SU-DHL-6 (cell line): ENCODE data around the gene STC2.

Experiments used
- H2AFZ ChIP-seq: fragments of 200-600 bp; sonication (generic); 2 replicates; pipeline ENCODE4 v1.6.1; 2014; ENCODE audit warnings: low read depth, mild to moderate bottlenecking, moderate library complexity, mixed read lengths, antibody characterized with exemption, low read length; ENCODE audit not compliant: severe bottlenecking
- H3F3A ChIP-seq: fragments of 200-600 bp; shearing (Covaris generic); 2 replicates; pipeline ENCODE4 v1.6.0; 2016; ENCODE audit warnings: antibody characterized with exemption, mild to moderate bottlenecking; ENCODE audit not compliant: insufficient read depth
- H3K27ac ChIP-seq: fragments of 200-600 bp; sonication (generic); 2 replicates; pipeline ENCODE4 v1.5.1; 2016; ENCODE audit warnings: low read depth, mild to moderate bottlenecking, low read length, moderate library complexity, mixed read lengths
- H3K27me3 ChIP-seq: fragments of 200-600 bp; sonication (generic), shearing (Covaris generic); 2 replicates; pipeline ENCODE4 v1.6.0; 2014; ENCODE audit warnings: mild to moderate bottlenecking, low read length
- H3K36me3 ChIP-seq: fragments of 200-600 bp; sonication (generic); 2 replicates; pipeline ENCODE4 v1.6.1; 2014; ENCODE audit warnings: mild to moderate bottlenecking, low read length, mixed read lengths
- H3K4me2 ChIP-seq: fragments of 300-600, 200-600 bp; shearing (Covaris generic), sonication (generic); 2 replicates; pipeline ENCODE4 v1.6.0; 2014; ENCODE audit warnings: low read length, low read depth, mild to moderate bottlenecking; ENCODE audit not compliant: poor library complexity, severe bottlenecking
- H3K4me3 ChIP-seq: fragments of 200-600 bp; sonication (generic); 2 replicates; pipeline ENCODE4 v1.5.1; 2014; ENCODE audit warnings: antibody characterized with exemption, low read length, mild to moderate bottlenecking, mixed read lengths; ENCODE audit not compliant: insufficient read depth, poor library complexity, severe bottlenecking
- H3K79me2 ChIP-seq: fragments of 200-600 bp; sonication (generic); 2 replicates; pipeline ENCODE4 v1.6.1; 2014; ENCODE audit warnings: mild to moderate bottlenecking, low read length, moderate library complexity; ENCODE audit not compliant: insufficient read depth
- H3K9ac ChIP-seq: fragments of 200-600 bp; sonication (generic); 2 replicates; pipeline ENCODE4 v1.7.0; 2014; ENCODE audit warnings: mild to moderate bottlenecking, low read length
- H3K9me2 ChIP-seq: fragments of 200-600 bp; sonication (generic); replicated peaks from 2 replicates; pipeline ENCODE4 v1.6.1; 2014; ENCODE audit warnings: low read length; ENCODE audit not compliant: insufficient read depth
- H3K9me3 ChIP-seq: fragments of 200-600 bp; sonication (generic); 2 replicates; pipeline ENCODE4 v1.6.1; 2014; ENCODE audit warnings: low read length, mixed read lengths; ENCODE audit not compliant: insufficient read depth
- H4K20me1 ChIP-seq: fragments of 200-600 bp; sonication (generic); 2 replicates; pipeline ENCODE4 v1.6.1; 2014; ENCODE audit warnings: low read depth, mild to moderate bottlenecking, antibody characterized with exemption, low read length, moderate library complexity, mixed read lengths
- CTCF ChIP-seq: fragments of 200-600 bp; sonication (generic); IDR thresholded peaks from one replicate; pipeline ENCODE4 v1.5.1; 2017; ENCODE audit warnings: antibody characterized with exemption, mild to moderate bottlenecking, low read length, moderate library complexity; ENCODE audit not compliant: insufficient read depth, poor library complexity, severe bottlenecking
- EZH2phosphoT487 ChIP-seq: fragments of 200-600 bp; sonication (generic), shearing (Covaris generic); conservative IDR thresholded peaks from 2 replicates; pipeline ENCODE4 v1.6.1; 2018; ENCODE audit warnings: mild to moderate bottlenecking, antibody characterized with exemption, low read length, moderate library complexity, mixed read lengths

Gene STC2

GRCh38 chr5:173291722-173292658 is 36.2 kb downstream of the STC2 start:
- Histone ChIP-seq H3K27ac (no peak overlapping the region), H3K36me3 (no peaks in the 10 kb centered on the region), H3K4me2 (no peak overlapping the region), H3K9ac (no peak overlapping the region), H3K4me3 (no peak overlapping the region), H3K27me3 (0 out of 2 replicates have a peak, but pooled peaks cover 3% of the 10 kb centered on the region), H3K9me3 (no peaks in the 10 kb centered on the region), H2AFZ (no peak overlapping the region), H3K79me2 (no peaks in the 10 kb centered on the region), H3K9me2 (no peaks in the 10 kb centered on the region), H4K20me1 (no peaks in the 10 kb centered on the region), H3F3A (no peaks in the 10 kb centered on the region)
- TF ChIP-seq EZH2phosphoT487 (no peak), CTCF (no peak)

- H3K27ac ChIP-seq = no peak overlapping the region
- H3K4me3 ChIP-seq = no peak overlapping the region
- H3K36me3 ChIP-seq = no peaks in the 10 kb centered on the region
- no peaks in the 10 kb centered on the region for H3K79me2 ChIP-seq
- no peak overlapping the region for H3K4me2 ChIP-seq
- H4K20me1 ChIP-seq = no peaks in the 10 kb centered on the region
- H3K9me3 ChIP-seq = no peaks in the 10 kb centered on the region
- no peaks in the 10 kb centered on the region for H3K9me2 ChIP-seq
- H3F3A ChIP-seq = no peaks in the 10 kb centered on the region
- no peak overlapping the region for H3K9ac ChIP-seq
- 0 out of 2 replicates have a peak, but pooled peaks cover 3% of the 10 kb centered on the region for H3K27me3 ChIP-seq
- TF ChIP-seq CTCF (no peak), EZH2phosphoT487 (no peak)
- H2AFZ ChIP-seq = no peak overlapping the region
Measured at GRCh38 chr5:173290477-173291131, 37.6 kb downstream of the STC2 start.

- no peaks in the 10 kb centered on the region for H3K36me3 ChIP-seq
- H3F3A ChIP-seq = no peaks in the 10 kb centered on the region
- H3K4me3 ChIP-seq = no peak overlapping the region
- H3K79me2 ChIP-seq = no peaks in the 10 kb centered on the region
- H3K9me2 ChIP-seq = no peaks in the 10 kb centered on the region
- no peak overlapping the region for H2AFZ ChIP-seq
- TF ChIP-seq EZH2phosphoT487 (no peak), CTCF (no peak)
- no peak overlapping the region for H3K4me2 ChIP-seq
- no peak overlapping the region for H3K9ac ChIP-seq
- no peak overlapping the region for H3K27ac ChIP-seq
- 0 out of 2 replicates have a peak, but pooled peaks cover 3% of the 10 kb centered on the region for H3K27me3 ChIP-seq
- no peaks in the 10 kb centered on the region for H4K20me1 ChIP-seq
- no peaks in the 10 kb centered on the region for H3K9me3 ChIP-seq
Measured at GRCh38 chr5:173289372-173289771, 38.8 kb downstream of the STC2 start.
